Stimulated activated CD8-positive, alpha-beta memory T cell treated with anti-CD3 and anti-CD28 coated beads, Interleukin-4, amount 100 ng/mL, for 4 hours (primary cell): ENCODE data around the gene RAB5B.
"Not testable (repeated sequence)": the region's sequence is repeated elsewhere in the genome, so short reads cannot be mapped to it uniquely, and the experiment has no call there.

Experiments
- DNase-seq, 2 donors: peaks; one replicate each; pipeline ENCODE4 v3.0.0-alpha.2; 2020; ENCODE audit warnings: low read depth in 2 of 2, low spot score in 1 of 2

RAB5B gene

DNA sequence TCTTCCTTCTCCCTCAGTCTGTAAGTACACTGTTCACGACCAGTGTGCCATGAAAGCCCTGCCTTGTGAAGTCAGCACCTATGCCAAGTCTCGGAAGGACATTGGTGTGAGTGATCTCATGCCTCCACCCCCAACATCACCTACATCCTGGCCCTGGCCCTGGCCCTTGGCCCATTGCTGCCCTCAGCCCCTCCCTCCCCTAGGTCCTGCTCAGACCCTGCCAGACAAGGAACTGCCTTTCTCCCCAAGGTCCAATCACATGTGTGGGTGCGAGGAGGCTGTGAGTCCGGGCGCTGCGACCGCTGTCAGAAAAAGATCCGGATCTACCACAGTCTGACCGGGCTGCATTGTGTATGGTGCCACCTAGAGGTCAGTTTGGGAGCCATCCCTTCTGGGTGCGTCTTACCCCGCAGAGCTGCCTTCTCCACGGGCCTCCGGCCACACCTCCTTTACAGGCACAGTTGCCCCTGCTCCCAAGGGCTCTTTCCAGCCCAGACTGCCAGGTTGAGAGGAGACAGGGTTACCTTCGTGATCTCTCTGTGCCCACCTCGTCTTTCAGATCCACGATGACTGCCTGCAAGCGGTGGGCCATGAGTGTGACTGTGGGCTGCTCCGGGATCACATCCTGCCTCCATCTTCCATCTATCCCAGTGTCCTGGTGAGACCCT, 33.7 kb upstream of the RAB5B start:
- DNase-seq: peak; percentile 67 to 70

DNA sequence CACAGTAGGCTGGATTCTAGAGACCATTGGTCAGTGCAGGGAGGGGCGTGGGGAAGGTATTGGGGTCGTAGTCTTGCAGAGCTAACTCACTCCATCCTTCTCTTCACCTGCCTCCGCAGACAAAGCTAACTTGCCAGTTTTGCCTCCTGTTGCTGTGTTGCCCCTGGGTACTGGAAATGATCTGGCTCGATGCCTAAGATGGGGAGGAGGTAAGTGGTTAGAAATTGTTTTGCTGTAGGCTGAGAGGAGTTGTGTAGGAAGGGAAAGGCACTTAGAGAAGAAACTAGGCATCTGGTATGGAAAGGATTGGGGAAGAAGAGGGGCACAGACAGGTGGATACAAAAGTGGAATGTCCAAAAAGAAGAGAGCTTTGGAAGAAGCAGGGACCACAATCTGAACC, 31.8 kb upstream of the RAB5B start:
- no peak for DNase-seq

DNA sequence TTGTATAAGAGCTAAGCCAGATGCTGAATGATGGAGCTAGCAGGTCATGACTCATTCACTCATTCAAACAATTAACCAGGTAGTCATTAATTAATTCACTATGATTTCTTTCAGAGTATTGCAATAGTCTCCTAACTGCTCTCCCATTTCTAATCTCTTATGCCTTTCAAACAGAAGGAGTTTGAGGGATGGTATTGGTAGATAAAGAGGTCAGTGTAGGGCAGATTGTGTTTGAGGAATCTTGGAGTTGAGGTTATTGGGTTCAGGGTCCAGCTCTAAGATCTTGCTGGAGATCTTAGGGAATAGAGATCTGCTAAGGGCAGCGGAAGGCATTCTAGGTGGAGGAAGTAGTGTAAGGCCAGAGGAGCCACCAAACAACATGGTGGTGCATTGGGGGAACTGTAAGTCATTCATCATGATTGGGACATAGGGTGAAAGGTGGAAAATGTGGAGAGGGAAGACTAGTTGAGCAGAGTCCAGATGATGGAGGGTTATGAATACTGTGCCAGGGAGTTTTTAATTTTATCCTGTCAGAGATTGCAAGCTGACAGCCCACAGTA, 31.2 kb upstream of the RAB5B start:
- DNase-seq: no peak

DNA sequence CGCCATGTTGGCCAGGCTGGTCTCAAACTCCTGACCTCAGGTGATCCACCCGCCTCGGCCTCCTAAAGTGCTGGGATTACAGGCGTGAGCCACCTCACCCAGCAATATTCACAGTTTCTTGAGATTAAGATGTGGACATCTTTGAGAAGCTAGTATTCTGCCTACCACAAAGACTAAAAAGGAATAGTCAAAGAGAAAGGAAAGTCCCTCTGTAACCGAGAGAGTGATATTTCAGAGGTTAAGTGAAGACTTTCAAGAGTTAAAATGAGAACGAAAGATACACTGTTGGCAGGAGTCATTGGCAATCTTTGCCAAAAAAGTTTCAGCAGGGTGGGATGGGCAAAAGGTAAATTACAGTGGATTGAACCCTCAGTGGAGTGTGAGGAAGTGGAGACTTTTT, 27.3 kb upstream of the RAB5B start:
- DNase-seq: no peak

DNA sequence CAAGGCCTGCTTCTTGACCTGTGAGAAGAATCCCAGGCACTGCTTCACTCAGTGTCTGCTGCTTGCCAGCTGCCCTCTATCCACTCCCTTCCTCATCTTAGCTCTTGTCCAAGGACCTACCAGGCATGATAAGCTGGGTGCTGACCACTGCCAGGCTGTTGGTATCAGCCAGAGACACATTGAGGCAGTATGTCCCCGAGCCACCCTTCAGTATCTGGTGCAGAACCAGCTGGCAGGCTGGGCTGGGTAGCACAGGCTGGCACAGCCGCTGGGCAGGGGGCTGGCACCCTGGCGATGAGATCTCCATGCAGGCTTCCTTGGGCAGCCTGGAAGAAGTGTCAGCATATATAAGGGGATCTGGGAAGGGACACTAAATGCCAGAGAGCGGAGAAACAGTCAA, 18.5 kb upstream of the RAB5B start:
- DNase-seq: no peak

DNA sequence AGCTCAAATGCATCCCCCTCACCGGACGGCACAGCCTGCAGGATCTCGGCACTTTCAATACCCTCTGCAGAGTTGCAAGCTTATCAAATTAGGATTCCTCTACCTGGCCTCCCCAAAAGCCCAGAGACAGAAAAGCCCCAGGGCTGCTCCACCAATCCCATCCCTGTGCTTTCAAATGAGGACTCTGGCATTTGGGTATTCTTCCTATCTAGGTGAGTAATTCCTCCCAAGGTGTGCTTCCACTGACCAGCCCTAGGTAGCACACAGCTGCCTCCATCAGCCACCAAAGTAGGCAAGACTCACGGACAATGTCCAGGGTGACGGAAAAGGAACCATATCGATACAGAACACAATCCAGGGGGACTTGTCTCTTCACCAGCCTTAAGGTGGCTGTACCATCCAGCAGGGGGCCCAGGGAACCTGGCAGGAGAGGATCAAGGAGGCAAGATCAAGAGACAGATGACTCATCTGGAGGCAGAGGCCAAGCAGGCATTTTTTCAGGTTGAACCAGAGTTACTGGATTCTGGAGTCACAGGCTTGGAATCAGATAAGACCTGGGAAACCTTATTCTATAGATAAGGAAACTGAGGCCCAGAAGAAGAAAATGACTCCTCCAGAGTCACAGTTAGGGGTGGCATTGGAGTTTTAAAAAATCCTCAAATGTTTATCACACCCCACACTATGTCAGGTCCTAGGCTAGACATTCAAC, 17.9 kb upstream of the RAB5B start:
- no peak for DNase-seq

DNA sequence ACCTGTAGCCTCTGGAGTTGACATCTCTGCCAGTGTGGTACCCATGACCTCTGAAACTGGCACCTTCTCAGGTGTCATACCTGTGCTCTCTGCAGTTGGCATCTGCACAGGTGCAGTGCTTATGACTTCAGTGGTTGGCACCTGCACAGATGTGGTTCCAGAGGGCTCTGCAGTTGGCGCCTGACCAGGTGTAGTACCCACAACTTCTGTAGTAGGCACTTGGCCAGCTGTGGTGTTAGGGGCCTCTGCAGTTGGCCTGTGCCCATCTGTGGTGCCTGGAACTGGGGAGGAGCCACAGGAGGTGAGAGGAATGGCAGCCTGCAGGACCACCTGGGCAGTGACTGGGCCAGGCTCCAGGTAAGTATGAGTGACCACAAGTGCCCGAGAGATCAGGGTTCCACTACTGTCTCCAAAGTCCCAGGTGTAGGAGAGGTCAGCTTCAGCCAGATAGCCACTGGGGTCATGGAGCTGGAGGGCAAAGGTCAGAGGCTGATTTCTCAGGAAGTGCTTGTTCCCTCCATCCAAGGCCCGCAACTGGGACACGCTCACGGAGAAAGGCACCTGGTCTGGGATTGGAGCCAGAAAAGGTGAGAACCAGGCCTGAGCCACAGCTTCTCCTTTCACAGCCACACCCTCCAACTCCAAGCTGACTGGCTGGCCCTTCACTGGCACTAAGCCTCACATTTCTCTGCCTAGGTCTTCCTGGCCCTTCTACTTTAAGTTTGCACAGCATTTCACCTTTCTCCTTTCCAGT, 16.6 kb upstream of the RAB5B start:
- DNase-seq: no peak

DNA sequence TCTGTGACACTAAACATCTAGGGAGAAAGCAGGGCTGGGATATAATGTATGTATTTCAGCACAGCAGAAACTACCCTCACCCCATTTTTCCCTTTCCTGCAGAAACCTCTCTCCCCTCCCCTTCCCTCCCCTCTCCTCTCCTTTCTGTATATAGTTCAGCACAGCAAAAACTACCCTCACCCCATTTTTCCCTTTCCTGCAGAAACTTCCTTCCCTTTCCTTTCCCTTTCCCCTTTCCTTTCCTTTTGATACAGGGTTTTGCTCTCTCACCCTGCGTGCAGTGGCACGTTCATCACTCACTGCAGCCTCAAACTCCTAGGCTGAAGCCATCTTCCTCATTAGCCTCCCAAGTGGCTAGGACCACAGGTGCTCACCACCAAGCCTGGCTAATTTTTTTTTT, 10.1 kb upstream of the RAB5B start:
- DNase-seq: no peak

DNA sequence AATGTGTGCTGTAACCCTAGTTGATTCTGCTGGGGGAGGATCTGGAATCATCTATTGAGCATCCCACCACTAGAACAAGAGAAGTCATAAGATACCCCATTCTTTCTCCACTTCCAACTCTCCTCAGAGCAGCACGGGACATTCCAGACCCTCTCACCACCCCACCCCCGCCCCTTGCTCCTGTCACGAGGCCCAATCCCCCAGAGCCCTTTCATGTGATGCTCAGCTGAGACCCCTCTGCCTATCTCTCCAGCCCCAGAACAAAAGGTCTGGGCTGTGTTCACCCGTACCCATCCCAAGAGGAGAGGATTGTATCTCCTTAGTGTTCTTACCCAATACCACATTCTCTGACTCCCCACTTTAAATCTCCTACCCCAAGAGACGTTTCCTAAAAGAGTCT, 8.6 kb upstream of the RAB5B start:
- DNase-seq: no peak

DNA sequence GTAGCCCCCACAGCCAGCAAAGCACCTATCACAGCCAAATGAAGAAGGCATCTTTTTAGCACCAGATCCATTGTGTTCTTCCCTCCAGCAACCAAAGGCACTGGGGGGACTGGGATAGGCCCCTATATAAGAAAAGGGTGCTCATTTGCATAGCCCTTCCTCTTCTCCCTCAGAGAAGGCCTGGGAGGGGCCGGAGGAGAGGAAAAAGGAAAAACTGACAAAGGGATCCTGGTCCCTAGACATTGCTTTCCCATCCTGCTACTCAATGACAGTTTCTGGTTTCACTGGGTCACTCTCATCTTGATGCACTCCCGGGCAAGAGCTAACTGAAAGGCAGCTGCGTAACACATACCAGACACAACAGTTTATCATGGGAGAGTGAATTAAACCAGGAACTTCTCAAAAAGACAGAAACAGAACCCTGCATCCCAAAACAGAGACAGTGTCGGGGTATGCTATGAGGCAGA, 7.9 kb upstream of the RAB5B start, which contains the start of gene PMEL:
Gene PMEL, minus strand, starts transcription at position 102 of the 467 bp plus-strand sequence. Its CDS starts 31 bp downstream, at position 71.
- DNase-seq: no peak

DNA sequence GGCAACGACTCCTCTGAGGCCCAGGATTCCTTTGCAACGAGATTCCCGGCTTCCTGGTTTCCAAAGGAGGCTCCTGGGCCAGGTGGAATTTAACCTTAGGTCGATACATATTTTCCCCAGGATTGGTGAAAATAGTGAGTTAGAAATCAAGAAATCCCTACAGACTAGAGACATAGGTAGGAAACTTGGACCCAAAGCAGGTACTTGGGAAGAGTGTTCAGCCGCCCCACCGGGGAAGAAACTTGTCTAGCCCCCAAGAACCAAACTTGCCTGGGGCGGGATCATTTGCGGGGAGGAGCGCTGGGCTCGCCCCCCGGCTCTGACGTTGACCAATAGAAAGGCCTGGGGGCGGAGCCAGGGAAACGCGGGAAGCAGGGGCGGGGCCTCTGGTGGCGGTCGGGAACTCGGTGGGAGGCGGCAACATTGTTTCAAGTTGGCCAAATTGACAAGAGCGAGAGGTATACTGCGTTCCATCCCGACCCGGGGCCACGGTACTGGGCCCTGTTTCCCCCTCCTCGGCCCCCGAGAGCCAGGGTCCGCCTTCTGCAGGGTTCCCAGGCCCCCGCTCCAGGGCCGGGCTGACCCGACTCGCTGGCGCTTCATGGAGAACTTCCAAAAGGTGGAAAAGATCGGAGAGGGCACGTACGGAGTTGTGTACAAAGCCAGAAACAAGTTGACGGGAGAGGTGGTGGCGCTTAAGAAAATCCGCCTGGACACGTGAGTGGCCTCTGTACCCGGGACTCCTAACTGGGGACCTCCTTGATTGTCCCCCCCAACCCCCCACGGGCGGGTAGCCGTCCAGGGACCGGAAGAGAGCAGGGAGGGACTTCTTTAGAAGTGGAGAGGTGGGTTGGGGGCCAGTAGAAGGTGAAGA, 7.2 kb upstream of the RAB5B start, which contains the start of gene CDK2:
Gene CDK2, plus strand, starts transcription at position 423 of the 874 bp plus-strand sequence. Its CDS starts 179 bp downstream, at position 602.
- DNase-seq: peak; percentile 82 to 83

DNA sequence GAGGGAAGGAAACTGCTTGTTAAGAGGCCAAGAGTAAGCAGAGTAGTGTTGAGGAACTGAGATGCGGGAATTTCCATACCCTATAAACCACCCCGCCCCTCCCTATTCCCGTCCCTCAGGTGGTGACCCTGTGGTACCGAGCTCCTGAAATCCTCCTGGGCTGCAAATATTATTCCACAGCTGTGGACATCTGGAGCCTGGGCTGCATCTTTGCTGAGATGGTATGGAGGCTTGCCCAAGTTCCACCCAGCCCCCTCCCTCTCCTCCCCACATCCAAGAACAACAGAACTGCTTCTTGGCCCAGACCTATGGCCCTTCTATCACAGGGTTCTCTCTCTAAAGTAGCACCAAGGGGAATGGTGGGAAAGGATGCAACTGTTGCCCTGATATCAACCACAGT, 4.5 kb upstream of the RAB5B start:
- no peak for DNase-seq

DNA sequence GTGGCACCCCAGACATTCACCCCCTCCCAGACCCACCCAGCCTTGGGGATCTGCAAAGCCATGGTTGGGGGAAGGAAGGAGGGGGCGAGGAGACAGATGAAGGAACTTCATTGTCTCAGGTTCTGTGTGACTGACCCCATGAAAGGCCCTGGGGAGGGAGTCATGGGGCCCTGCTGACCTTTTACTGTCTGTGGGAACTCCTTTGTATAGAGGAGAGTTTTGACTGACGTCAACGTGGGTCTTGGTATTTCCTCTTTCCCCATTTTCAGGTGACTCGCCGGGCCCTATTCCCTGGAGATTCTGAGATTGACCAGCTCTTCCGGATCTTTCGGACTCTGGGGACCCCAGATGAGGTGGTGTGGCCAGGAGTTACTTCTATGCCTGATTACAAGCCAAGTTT, 3.1 kb upstream of the RAB5B start:
- DNase-seq: no peak

DNA sequence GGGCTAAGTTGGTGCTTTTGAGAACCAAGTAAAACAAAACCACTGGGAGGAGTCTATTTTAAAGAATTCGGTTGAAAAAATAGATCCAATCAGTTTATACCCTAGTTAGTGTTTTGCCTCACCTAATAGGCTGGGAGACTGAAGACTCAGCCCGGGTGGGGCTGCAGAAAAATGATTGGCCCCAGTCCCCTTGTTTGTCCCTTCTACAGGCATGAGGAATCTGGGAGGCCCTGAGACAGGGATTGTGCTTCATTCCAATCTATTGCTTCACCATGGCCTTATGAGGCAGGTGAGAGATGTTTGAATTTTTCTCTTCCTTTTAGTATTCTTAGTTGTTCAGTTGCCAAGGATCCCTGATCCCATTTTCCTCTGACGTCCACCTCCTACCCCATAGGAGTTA, 1.8 kb upstream of the RAB5B start:
- DNase-seq: no peak

DNA sequence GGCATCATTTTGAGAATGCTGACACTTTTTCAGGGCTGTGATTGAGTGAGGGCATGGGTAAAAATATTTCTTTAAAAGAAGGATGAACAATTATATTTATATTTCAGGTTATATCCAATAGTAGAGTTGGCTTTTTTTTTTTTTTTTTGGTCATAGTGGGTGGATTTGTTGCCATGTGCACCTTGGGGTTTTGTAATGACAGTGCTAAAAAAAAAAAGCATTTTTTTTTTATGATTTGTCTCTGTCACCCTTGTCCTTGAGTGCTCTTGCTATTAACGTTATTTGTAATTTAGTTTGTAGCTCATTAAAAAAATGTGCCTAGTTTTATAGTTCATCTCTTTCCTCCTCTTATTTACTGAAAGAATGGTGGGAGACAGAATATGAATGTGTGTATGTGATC, 1.4 kb upstream of the RAB5B start:
- no peak for DNase-seq

DNA sequence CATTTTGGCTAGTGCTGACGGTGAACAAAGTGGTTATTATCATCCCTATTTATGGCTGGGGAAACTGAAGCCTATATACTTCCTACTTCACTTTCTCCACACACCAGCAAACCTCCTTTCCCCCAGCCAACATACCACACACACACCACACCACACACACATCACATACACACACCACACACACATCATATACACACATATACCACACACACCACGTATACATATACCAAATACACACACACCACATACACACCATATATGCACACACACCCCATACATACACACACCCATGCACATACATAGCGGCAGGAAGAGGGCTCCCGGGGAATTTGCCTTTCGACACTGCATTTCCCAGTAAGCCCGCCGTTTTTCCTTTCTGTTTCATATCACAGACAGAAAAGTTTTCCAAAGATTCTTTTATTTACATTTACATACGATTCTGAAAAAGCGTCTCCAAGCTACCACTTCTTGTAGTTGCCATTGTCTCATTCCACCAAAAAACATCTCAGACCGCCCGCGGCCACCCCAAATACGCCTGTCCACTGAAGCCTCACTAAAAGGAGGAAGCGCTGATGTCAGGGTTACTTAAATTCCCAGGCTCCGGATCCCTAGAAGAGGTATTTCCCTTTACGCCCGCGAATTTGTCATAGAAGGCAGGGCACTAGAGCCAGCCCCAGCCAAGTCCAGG, 823 bp upstream of the RAB5B start:
- DNase-seq: no peak

DNA sequence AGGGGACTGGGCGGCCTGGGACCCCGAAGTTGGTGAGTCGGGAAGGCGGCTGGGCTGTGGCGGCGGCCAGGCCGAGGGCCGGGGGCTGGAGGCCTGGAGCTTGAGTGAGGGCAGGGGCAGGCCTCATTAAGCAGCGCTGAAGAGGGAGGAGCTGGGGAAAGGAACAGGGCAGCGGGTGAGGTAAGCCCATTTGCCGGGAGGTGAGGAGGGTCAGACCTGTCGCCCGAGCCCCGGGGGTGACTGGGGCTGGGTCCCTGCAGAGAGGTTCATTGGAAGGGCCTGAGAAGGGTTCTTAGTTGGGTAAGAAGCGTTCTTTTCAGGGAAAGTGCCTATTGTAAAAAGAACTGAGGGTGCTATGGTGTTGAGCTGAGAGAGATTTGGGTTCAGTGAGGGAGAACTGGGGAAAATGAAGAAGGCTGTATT, 441 bp downstream of the RAB5B start:
- DNase-seq: no peak

DNA sequence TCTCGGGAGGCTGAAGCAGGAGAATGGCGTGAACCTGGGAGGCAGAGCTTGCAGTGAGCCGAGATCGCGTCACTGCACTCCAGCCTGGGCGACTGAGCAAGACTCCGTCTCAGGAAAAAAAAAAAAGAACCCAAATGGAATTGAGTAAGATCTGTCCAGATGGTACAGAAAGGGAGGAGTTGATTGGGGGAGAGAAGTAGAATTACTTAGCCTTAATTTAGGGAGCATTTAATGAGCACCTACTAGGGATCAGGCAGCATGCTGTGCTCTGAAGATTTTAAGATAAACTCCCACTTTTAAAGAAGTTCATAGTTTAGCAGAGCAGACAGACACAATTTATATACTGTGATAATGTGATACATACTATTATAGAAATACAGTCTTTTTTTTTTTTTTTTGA, 4.5 kb downstream of the RAB5B start:
- DNase-seq: no peak

DNA sequence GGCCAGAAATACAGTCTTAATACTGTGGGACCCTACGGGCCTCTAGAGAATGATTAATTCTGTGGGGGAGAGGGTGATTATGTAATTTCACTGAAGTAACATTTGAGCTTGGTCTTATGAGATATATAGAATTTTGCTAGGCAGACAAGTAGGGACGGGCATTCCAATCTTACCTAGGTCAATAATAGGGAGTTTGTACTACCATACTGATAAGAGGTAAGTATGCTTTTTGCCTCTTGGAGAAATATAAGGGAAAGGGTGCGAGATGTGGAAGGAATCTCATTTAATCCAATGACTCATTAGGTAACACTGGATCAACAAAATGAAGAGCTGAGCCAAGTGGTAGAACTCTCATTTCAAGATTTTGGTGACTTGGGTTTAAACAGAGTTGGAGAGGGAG, 5.2 kb downstream of the RAB5B start:
- no peak for DNase-seq

DNA sequence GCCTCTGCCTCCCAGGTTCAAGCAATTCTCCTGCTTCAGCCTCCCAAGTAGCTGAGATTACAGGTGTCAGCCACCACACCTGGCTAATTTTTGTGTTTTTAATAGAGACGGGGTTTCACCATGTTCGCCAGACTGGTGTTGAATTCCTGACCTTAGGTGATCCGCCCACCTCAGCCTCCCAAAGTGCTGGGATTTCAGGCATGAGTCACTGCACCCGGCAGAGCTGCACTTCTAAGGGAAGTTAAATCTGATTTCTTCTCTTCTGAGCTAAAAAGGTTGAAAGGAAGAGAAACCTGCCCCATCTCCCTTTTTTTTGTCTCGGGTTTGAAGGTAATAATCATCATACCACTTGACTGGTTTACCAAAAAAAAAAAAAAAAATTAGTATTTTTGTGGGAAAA, 8.0 kb downstream of the RAB5B start:
- not testable (repeated sequence) for DNase-seq
